Smooth muscle cell of the pulmonary artery (primary cell): ENCODE results near the gene IL1F10. TPM values are rescaled to one million over a fixed set of nuclear protein-coding genes. Genes with fewer than 3 reads are reported as not detected.

ENCODE experiments used
- total RNA-seq: library from RNA; depleted of rRNA; stranded (reverse); fragments of >200 nt; gene quantifications from 2 replicates; pipeline ENCODE4 v1.2.3, GENCODE V29; 2014

Gene IL1F10
- total RNA-seq, result not detected in 2 replicates

GRCh38 chr2:113067681-113068080 is at the start of gene IL1F10:
TSS of gene IL1F10 (plus strand) at chr2:113067970. CDS start at chr2:113072739, 4,769 bp downstream.

DNA sequence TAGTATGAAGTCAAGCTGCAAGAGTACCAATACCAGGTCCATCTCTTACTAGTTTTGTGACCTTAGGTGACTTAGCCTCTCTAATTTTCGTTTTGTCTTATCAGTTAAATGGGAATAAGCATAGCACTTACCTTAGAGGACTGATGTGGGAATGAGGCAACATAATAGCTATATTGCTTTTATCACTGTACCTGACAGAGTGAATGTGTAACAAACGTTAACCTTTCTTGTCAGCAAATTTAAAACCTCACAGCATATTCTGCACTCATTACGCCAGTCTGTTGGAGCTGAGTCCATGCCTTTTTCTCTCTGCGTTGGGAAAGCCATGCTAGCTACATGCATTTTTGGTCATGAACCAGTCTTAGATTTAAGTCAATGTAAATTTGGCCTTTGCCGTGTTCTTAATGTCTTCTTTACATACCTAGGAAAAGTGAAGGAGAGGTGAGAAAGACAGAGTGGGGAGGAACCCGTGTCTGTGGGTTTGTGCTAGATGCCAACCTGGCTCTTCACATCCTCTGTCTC is 15.3 kb upstream of the IL1F10 start, which contains the start of gene IL36B:
TSS of gene IL36B (minus strand) at position 472 of the 522 bp plus-strand sequence.

GRCh38 chr2:113058998-113059960 is 8.5 kb upstream of the IL1F10 start, which contains the start of gene IL36RN:
TSS of gene IL36RN (plus strand) at chr2:113059198. CDS start at chr2:113059439, 241 bp downstream.

Other genes with a start within 250 kb of the IL1F10 start
- gene IL1B, start 231.2 kb upstream of the IL1F10 start, total RNA-seq, result 2.6 and 11.9 TPM in 2 replicates
- not detected in 2 replicates for gene IL37, start 156.8 kb upstream of the IL1F10 start, total RNA-seq
- gene IL36G, start 90.0 kb upstream of the IL1F10 start, total RNA-seq, result not detected in 2 replicates
- not detected in 2 replicates for gene IL36A, start 62.5 kb upstream of the IL1F10 start, total RNA-seq
- gene IL36B, start 15.1 kb upstream of the IL1F10 start, total RNA-seq, result not detected in 2 replicates
- not detected in 2 replicates for gene IL36RN, start 8.8 kb upstream of the IL1F10 start, total RNA-seq
- not detected in 2 replicates for gene IL1RN, start 59.6 kb downstream of the IL1F10 start, total RNA-seq
- gene PSD4, start 106.0 kb downstream of the IL1F10 start, total RNA-seq, result 0.72 and 1.4 TPM in 2 replicates
- gene PAX8, start 211.0 kb downstream of the IL1F10 start, total RNA-seq, result 0.91 and 1.6 TPM in 2 replicates